Measurements from ENCODE around the gene ETV3. TPM values are rescaled to one million over a fixed set of nuclear protein-coding genes. Genes with fewer than 3 reads are reported as not detected.
A peak's percentile ranks its signal among the peaks of the same experiment; 100 is the strongest.
"Not testable (repeated sequence)": the region's sequence is repeated elsewhere in the genome, so short reads cannot be mapped to it uniquely, and the experiment has no call there.

ETV3 gene
- polyA plus RNA-seq, 10 donors = 13.1 to 20.7 (median 15.8) TPM

DNA sequence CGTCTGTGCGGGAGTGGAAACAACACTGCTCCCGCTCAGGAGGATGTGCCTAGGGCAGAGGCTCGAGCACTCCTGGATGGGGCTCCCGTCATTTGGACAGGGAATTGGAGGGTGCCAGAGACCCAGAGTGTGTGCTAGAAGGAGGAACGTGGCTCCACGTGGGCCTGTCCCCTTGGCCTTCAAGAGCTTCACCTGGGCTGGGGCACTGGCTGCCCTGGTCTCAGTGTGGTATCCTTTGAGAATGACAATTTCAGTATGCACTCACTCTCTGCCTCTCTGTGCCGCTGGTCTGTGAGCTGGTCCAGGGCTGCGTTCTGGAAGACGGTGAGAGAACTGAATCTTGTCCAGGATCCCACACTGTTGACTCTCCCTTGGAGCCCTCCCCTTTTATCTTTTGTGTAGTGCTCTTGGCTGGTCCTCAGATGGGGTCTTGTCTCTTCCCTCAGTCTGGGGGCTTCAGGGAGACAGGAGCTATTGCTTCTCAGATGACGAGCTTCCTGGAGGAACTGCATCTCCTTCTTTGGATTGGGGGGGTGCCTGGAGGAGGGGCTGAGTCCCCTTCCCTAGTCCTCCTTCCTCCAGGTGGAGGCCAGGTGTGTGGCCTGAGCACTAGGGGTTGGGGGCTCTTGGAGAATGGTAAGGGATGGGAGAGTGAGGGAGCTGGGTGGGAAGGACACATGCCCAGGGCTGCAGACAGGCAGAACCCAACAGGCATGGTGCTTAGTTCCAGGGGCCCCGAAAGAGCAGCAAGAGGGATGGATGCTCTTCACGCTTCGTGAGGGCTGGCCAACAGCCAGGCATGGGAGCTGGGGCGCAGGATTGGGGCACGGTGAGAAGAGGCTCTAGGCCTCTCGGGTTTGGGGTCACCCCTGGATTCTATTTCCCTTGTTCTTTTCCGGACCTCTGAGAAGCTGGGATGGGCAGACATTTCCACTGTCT lies 23.7 kb downstream of the ETV3 start:
- DNase-seq = no peak

DNA sequence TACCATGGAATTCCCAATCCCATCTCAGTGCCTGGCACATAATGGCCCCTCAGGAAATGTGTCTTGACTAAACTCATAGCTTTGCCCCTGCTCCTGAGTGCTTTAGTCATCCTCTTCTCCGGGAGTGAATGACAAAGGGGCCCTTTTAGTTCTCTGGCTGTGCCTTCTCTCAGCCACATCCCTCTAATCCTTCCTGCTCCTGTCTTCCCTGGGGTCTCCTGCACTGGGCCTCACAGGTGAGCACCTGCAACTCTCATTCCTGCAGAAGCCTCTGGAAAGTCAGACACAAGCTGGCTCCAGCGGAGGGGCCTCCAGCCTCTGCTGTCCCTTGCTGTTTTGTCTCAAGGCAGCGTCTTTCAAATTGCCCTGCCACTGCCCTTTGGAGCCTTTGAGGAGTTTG lies 24.6 kb downstream of the ETV3 start:
- DNase-seq = no peak

DNA sequence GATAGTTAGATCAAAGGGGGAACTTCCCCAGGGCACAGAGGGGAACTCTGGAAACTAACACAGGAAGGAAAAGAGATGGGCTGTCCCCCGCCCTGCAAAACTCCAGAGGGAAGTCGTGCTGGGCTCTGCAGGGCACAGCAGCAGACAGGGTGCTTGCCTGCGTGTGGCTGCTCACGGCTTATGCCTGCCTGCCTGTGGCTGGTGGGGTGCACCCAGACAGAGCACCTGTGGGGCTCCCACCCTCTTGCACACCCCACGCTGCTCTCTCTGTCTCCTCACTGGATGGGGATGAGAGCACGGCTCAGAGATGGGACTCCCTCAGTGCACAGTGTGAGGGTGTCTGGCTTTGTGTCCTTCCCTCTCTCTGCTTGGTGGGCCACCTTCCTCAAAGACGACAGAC lies 25.1 kb downstream of the ETV3 start:
- DNase-seq = no peak

DNA sequence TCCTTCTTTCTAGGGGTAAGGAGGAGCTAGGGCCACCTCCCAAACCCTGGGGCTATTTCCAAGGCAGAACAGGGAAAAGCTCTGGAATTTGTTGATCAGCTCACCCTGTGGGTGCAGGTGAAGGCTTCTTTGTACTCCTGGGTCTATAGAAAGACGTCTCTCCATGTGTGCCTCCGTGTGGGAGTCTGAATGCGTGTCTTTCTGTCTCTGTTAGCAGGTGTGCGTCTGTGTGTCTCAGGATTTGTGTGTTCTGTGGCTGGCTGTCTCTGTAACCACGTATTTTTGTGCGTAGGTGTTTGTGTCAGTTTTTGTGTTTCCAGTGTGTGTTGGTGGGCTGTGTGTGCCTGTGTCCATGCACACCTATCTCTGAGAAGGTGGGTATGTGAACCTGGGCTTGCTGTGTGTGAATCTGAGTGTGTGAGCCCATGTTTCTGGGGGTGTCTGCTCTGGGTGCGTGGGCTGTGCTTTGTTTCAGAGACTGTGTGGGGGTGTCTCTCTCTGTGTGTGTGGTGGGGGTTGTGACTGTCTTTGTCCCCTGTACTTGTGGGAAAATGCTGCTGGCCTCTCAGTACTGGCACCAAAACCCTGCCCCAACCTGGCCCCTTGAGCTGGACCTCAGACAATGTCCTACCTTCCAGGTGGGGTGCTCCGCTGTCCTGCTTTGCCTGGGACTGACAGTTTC lies 25.9 kb downstream of the ETV3 start:
- DNase-seq = no peak

DNA sequence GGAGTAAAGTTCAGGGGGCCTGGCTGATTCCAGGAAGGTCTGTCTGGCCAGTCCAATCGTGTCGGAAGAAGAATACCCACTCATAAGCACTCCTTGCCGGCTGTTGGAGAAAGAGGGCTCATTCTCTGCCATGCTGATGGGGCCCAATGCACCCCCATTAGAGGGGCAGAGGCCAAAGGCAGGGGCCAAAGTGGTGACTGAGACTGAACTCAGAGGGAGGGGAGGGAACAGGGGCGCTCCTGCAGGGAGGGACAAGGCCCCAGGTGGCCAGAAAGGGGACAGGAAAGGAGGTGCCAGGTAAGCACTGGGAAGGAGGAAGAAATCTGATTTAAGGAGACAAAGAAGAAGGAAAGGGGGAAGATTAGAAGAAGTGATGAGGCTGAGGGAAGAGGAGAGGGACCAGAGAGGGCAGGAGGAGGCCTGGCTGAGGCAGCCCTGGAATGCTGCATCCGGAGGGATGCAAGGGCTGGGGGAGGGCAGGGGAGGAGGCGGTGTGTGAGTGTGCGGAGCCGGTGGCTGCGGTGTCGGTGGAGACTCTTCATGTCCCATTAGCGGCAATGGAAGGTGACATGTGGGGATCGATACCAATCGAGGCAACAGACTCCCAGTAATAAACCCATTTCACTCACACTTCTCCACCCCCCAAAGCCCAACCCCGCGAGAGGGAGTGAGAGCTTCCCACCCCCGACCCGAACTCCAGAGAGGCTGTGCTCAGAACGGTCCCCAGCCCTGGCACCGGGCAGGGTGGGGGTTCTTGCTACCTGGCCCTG lies 26.6 kb downstream of the ETV3 start:
- no peak for DNase-seq

DNA sequence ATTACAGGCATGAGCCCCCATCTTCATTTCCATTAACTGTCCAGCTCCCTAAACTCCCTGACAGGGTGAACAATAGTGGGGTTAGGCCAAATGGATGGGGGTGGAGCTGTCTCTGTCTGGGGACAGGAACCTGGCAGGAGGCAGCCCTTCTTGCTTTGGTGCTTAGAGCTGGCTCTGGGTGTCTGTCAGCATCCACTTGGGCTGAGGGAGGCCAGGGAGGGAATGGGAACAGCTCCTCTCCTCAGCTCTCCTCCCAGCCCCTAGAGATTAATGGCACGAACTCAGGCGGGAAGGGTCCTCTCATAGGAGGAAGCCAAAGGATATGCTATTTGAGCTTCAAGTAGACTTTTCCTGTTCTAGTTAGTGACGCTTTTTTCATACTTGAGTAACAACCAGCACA lies 27.5 kb downstream of the ETV3 start:
- no peak for DNase-seq

DNA sequence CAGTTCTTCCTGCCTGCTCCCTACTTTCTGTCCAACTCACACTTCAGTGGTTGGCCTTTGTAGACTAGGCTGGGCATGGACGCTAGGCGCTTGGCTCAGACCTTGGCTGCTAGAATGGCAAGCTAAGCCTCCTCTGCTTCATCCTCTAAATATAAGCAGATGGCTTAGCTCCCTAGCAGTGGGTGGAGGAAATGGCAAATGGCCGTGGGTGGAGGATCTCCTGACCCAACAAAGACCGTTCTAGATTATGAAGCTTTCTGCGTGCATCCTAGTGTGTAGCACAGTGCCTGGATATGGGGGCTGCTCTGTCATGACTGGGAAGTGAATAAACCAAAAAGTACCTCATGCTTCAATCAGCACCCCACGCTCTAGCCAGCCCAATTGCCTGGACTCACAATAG lies 28.2 kb downstream of the ETV3 start:
- DNase-seq = no peak

DNA sequence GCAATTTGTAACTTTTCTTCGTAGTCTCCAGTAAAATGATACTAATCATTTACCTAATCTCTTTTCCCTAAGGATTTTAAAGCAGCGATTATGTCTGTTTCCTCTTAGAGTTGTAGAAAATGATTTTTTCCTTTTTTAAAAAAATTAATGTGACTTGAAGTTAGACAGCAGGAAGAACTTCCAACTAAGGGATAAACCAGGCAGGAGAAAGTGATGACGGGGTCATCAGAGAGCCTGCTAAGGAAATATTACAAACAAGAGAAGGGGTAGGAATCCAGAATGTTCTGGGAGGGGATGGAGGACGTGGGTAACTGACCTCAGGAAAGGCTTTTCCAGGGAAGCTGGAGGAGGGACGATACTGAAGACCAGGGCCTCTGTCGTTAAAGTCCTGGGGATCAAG lies 29.7 kb downstream of the ETV3 start:
- no peak for DNase-seq

DNA sequence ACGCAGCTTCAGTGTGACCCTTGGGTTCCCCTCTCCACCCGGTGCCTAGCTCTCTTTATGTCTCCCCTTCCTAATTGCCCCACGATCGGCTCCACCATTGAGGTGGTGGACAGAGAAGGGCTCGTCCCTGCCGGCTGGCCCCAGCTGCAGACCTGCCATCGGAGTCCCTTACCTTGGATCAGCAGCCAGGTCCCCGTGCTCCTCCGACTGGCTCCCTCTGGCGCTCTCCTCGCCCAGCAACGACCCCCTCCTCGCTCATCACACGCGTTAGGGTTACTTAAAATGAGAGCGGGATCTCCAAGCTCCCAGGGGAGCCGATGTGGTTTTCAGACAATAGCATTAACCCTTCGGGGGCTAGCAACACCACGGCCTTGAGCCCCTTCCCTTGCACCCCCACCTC lies 30.5 kb downstream of the ETV3 start:
- DNase-seq = no peak

DNA sequence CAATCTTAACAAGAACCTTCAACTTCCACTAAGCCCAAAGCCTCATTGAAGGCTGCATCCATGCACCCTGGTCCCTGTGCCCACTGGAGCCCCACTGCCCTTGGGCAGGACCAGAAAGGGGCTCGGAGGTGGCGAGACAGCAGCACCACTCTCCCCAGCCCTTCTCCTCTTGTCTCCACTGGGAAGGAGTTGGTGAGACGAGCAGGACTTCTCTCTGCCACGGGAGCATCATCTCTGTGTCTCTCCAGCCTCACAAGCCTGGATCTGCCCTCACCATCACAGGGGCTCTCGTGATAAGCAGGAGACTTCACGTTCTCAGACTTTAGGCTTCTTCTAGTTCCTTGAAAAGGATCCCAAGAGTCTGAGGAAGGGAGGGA lies 31.4 kb downstream of the ETV3 start:
- DNase-seq = no peak

DNA sequence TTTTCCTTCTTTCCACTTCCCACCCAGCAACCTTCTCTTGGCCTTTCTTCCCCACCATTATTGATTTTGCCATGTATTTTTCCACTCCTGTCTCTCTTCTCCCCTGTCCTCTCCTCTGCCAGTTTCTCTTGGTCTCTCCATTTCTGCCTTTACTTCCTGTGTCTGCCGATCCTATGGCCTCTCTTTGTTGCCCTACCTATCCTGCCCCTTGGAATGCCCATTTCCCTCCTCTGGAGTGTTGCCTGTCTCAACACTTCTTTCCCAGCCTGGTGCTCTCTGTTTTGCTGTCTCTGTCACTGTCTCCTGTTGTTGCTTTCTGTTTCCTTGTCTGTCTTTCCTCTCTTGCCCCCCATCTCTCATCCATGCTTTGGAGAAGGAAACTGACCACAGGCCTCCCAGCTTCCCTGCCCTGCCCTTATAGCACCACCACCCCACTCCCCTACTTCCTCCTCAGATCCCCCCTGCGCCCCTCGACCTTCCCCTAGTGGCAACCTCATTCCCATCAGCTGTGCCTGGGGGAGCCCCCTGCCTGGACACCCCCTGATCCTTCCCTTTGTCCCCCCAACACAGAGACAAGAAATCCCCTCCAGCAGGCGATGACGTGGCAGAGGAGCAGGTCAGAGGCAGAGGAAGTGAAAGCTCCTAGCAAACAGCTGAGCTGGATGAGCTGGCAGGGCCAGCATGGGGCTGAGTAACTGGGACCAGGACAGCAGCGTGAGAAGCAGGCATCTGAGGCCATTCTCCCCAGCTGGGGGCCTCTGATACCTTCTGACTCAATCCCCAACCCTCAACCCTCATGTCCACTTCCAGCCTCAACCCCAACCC lies 32.0 kb downstream of the ETV3 start:
- DNase-seq = peak in 2 of 3 donors; percentile 37 to 49

DNA sequence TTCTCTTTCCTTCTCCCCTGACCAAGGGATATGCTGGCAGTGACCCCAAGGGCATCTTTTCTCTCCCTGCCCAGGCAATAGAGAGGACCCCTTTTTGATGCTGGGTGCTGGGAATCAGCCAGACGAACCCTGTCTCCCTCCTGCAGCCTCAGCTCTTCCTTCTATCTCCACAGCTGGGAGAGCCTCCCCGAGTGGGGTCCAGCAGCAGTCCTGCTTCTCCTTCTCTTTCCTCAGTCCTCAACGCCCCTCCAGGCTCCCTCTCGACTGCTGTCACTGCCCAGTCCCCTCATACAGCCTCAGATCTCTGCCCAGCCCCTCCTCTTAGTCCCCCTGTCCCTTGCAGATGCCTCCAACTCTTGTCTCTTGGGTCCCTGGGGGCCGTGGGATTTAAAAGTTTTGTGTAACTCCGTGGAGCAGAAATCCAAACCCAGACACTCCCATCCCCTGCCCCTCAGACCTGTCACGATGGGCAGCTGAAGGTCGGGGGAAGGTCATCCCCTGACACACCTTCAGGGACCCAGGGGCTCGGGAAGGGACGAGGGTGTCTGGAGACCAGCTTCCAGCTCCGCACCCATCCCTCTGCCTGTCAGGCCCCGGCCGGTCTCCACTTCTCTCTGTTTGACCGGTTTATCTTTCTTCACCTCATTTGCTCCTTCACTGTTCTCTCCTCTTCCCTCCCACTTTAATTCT lies 32.8 kb downstream of the ETV3 start:
- DNase-seq = no peak

DNA sequence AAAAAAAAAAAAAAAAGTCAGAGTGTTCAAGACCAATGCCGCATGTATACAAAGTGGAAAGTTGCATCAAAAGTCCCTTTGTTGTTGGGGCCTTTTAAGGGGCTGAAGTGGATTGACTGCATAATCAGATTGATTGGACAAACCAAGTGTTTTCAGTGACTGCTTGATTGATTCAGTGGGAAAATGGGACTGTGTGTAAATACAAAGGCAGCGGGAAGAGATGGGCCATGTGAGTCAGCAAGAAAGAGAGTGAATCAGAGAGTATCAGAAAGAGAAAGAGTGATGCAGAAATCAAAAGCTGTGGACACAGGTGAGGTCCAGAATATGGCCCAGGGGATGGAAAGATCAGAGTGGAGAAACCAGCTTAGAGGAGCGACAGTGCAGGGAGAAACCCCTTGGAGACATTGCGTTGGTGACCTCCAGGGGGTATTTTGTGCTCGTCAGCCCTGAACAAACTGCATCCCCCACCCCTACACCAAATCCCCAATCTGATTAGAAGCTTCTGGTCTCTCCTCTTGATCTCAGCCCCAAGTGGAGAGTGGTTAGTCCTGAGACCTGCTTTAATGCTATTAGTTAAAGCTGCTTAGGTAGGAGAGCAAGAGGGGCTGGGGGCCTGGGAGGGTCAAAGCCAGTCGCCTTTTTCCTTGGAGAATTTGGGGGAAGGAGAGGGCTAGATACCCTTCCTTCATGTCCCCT lies 33.4 kb downstream of the ETV3 start:
- DNase-seq = no peak

DNA sequence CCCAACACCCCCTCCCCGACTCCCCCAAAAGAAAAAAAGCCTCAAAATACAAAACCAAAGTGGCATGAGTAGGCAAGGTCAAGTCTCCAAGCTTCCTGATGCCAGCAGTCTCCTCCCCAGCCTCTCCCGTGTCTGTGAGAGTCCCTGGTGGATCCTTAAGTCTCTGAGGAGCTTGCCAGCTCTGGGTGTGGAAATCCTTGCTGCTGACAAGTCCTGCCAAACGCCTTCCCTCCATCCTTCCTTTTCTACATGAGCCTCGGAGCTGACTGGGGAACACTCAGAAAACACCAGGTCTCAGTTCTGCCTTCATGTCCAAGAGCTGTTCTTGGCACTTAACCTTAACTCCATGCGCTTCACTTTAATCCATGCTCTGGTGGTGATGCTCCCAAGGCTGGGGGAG lies 34.9 kb downstream of the ETV3 start:
- DNase-seq = no peak

DNA sequence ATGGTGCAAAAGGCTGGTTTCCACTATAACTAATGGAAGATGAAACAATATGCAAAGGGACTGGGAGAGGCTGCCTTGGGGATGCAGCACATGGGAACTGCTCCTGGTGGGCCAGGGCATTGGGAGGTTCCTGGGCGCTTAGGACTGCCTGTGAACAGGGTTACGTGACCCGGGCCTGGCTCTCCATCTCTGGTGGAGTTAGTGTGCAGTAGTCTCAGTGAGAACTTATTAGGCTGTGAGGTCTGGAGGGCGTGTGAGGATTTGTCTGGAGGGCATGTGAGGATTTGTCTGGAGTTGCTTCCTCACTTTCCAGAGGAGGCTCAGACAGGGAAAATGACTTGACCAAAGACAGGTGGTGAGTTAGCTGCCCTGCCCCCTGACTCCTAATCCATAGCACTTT lies 37.0 kb downstream of the ETV3 start:
- no peak for DNase-seq

DNA sequence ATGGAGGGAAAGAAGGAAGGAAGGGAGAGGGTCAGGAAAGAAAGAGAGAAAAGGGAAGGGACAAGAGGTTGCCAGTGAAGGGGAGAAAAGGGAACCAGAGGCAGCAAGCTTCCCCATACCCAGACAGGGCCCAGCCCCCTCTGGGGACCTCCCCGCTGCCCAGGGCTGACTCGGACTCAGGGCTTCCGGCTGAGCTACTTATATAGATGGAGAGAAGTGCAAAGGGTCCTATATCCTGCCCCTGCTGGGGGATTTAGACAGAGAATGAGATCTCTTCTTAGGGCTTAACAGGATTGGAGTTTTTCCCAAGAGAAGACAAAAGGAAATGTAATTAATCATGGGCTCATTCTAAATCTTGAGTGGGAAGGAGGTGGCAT lies 38.6 kb downstream of the ETV3 start, which contains the start of gene ETV3L:
Gene ETV3L (minus strand): TSS at position 176 of the 377 bp plus-strand sequence. CDS start 285 bp downstream, outside the sequence.
- no peak for DNase-seq

DNA sequence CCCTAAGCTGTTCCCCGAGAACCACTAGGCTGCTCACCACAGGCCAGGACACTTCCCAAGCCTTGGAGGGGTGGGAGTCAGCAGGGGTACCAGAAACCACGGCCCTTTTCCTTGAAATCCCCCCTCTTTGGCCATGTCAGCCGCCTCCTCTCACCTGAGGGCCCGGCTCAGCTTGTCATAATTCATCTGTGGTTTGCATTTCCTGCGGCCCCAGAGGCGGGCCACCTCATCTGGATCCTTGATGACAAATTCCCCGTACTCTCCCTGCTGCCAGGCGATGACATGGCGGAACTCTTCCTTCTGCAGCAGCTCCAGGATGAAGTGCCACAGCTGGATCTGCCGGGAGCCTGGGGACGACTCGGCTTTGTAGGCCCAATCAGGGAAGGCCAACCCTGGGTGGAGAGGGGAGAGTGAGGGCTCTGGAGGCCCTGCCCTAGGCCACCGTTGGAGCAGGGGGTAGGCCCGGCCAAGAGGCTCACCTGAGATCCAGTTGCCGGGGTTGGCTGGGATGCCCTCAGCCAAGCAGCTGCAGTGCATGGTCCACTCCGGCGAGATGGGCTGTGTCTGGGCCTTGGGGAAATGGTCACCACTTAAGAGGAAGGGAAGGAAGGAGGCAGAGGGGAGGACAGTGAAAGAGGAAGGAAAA lies 39.1 kb downstream of the ETV3 start:
- DNase-seq = not testable (repeated sequence)

DNA sequence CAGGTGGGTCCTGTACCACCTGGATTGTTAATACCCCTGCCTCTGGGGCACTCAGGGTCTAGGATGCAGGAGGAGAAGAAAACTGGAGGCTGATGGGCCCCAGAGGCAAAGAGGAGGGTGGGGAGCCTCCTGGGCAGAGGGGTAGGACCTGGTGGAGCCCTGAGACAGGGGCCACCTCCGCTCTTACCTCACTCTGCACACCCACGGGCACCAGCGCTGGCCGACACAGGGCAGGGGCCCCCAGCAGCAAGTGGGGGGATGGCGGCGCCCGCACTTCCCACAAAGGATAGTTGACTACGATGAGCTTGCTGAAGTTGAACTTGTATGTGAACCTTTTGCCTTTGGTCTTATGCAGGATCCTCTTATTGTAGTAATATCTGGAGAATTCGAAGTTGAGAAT lies 39.7 kb downstream of the ETV3 start:
- DNase-seq = no peak

DNA sequence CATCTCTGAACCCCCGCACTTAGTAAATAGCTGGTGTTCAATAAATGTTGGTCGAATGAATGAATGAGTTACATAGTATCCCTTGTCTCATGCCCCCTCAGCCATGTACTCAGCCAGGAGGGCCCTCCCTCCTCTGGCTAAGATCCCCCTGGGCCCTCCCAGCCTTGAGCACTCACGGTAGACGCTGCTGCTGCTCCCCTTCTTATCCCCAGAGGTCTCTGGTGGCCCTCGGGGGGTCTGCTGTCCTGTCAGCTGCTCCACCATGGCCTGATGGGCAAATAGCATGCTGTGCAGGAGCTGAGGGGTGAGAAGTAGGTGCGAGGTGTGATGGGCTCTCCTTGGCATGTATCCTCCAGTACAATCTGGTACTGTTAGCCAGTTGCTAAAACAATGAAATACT lies 40.5 kb downstream of the ETV3 start:
- no peak for DNase-seq

DNA sequence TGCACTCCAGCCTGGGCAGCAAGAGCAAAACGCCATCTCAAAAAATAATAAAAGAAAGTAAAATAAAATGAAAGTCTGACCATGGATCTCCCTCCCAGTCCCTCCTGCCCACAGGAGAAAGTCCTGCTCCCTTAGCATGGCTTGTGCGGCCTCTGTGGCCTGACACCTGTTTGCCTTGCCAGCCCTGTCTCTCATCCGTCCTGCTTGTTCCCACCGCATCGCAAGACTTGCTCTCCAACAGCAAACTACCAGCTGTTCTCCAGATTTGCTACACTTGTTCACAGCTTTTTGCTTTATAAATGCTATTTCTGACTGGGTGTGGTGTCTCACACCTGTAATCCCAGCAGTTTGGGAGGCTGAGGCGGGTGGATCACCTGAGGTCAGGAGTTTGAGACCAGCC lies 41.3 kb downstream of the ETV3 start:
- no peak for DNase-seq

Data from muscle of back (tissue), 11 donors.